ENCODE results near the gene USP15. TPM values are rescaled to one million over a fixed set of nuclear protein-coding genes. Genes with fewer than 3 reads are reported as not detected.

USP15 gene
- total and polyA plus RNA-seq, 2 of the 8 experiments (the other 6 are each of a cell fraction or from before 2014, with no cell fraction given): 12.7 to 38.6 TPM

DNA sequence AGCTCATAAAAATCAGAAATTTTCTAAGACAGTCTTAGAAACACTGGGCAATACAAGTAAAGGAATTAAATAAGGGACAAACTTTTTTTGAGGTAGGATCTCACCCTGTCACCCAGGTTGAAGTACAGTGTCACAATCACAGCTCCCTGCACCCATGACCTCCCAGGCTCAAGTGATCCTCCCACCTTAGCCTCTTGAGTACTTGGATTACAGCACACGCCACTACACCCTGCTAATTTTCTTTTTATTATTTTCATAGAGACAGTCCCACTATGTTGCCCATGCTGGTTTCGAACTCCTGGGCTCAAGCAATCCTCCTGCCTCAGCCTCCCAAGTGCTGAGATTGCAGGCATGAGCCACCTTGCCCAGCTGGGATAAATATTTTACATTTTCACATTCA, 90.3 kb downstream of the USP15 start:
- no peak overlapping the region for H4K8ac ChIP-seq (ENCODE audit: extremely low read depth, insufficient read depth, low read length)
- no peak overlapping the region for H2BK20ac ChIP-seq (ENCODE audit: low read length)
- no peak overlapping the region for H2BK120ac ChIP-seq (replicated peaks; ENCODE audit: low read depth, low read length)
- no peak overlapping the region for H2AFZ ChIP-seq (ENCODE audit: low read length)
- H3K4me3 ChIP-seq (ENCODE audit: extremely low read depth in 1 of 4, insufficient read depth in 2 of 4, low read depth in 3 of 4, low read length in 4 of 4): no peak overlapping the region
- H3K79me1 ChIP-seq (ENCODE audit: low read depth, low read length): no peaks in the 10 kb centered on the region
- H3K4me1 ChIP-seq (replicated peaks in 1 of 4; ENCODE audit: control insufficient read depth in 3 of 4, insufficient read depth in 4 of 4, low read length in 3 of 4): no peaks in the 10 kb centered on the region
- DNase-seq (ENCODE audit: low read depth in 1 of 2, low spot score in 2 of 2) (no peak), FAIRE-seq (no peak)
- no peaks in the 10 kb centered on the region for H3K23me2 ChIP-seq (ENCODE audit: low read depth, low read length)
- H2BK5ac ChIP-seq (ENCODE audit: low read depth, low read length): no peak overlapping the region
- ChIA-PET POLR2A (ENCODE audit: partially characterized antibody) (no interaction called here), CTCF (ENCODE audit: partially characterized antibody) (no interaction called here)
- no peak for TF ChIP-seq HDAC2 (IDR thresholded peaks at IDR 0.05; ENCODE audit: borderline replicate concordance in 1 of 2, low read depth in 2 of 2, low read length in 2 of 2)
- H3K14ac ChIP-seq (ENCODE audit: insufficient read length): no peak overlapping the region
- no peak overlapping the region for H2BK12ac ChIP-seq (ENCODE audit: low read depth, low read length)
- H2BK15ac ChIP-seq (ENCODE audit: low read length): no peak overlapping the region
- no peak overlapping the region for H2AK5ac ChIP-seq (ENCODE audit: low read depth, low read length)
- H4K91ac ChIP-seq (replicated peaks; ENCODE audit: insufficient read length, low read length): no peak overlapping the region
- H4K5ac ChIP-seq (ENCODE audit: insufficient read length, low read depth, low read length): no peak overlapping the region
- H3K9ac ChIP-seq (replicated peaks in 1 of 4; ENCODE audit: extremely low read depth in 1 of 4, low read depth in 3 of 4, low read length in 3 of 4): no peak overlapping the region
- no peaks in the 10 kb centered on the region for H3K79me2 ChIP-seq (ENCODE audit: control insufficient read depth in 1 of 2, insufficient read depth in 2 of 2, low read length in 2 of 2)
- H3K36me3 ChIP-seq (ENCODE audit: control insufficient read depth in 2 of 4, insufficient read depth in 4 of 4, low read length in 3 of 4): no peaks in the 10 kb centered on the region; a peak in 1 of 8 replicates
- H3K23ac ChIP-seq (ENCODE audit: insufficient read length): no peak overlapping the region
- no peak overlapping the region for H3K18ac ChIP-seq (ENCODE audit: extremely low read depth, low read length)
- H4K20me1 ChIP-seq (replicated peaks in 1 of 2; ENCODE audit: control insufficient read depth in 1 of 2, insufficient read depth in 2 of 2, low read length in 2 of 2): no peaks in the 10 kb centered on the region
- H3K27me3 ChIP-seq (replicated peaks in 1 of 4; ENCODE audit: control insufficient read depth in 3 of 4, extremely low read depth in 1 of 4, insufficient read depth in 3 of 4, low read length in 3 of 4): no peaks in the 10 kb centered on the region
- 67% methylated on average over 2 of the region's 2 CpGs; no CpG with 5 or more reads in 1 of the 2 experiments for WGBS, 2 experiments (ENCODE audit: extremely low coverage in 1 of 2, insufficient coverage in 1 of 2, insufficient read length in 1 of 2, insufficient replicate concordance in 2 of 2, low coverage in 1 of 2, low lambda C conversion rate in 2 of 2, missing lambda C conversion rate in 1 of 2)
- H3K56ac ChIP-seq (replicated peaks; ENCODE audit: insufficient read length, low read depth, low read length): no peak overlapping the region
- H3K27ac ChIP-seq (ENCODE audit: low read depth, low read length): no peak overlapping the region
- H3K4me2 ChIP-seq (ENCODE audit: insufficient read depth in 1 of 2, low read depth in 2 of 2, low read length in 2 of 2): no peak overlapping the region
- no peak overlapping the region for H3K4ac ChIP-seq (replicated peaks; ENCODE audit: insufficient read length, low read depth, low read length)
- no peaks in the 10 kb centered on the region for H3K9me3 ChIP-seq (ENCODE audit: insufficient read depth in 2 of 2, low read depth in 1 of 2, low read length in 1 of 2)

Data from H1 (cell line).